Keratinocyte (primary cell): Measurements from ENCODE around the gene CACHD1. TPM values are rescaled to one million over a fixed set of nuclear protein-coding genes. Genes with fewer than 3 reads are reported as not detected.

Source experiments
- DNase-seq: peaks from one replicate; pipeline ENCODE4 v3.0.0-alpha.2; 2011; ENCODE audit warnings: low read depth, missing footprints, low spot score
- FAIRE-seq: peaks from 2 replicates; lab custom pipeline; 2011; peaks lifted over from hg19 to GRCh38; lab: Jason Lieb, UNC
- H2AFZ ChIP-seq: 2 replicates; pipeline ENCODE4 v1.6.0; 2012; ENCODE audit warnings: low read length, control low read depth, inconsistent platforms; ENCODE audit not compliant: control insufficient read depth
- H3K27ac ChIP-seq: 2 replicates; pipeline ENCODE4 v1.5.1; 2011; ENCODE audit warnings: low read length; ENCODE audit not compliant: control insufficient read depth, insufficient read depth
- H3K27me3 ChIP-seq: 3 replicates; pipeline ENCODE4 v1.6.0; 2011; ENCODE audit warnings: low read length; ENCODE audit not compliant: control insufficient read depth, insufficient read depth; ENCODE audit errors: extremely low read depth
- H3K36me3 ChIP-seq, 2 experiments: 2 replicates in 1 of 2; 3 replicates in 1 of 2; pipeline ENCODE4 v1.5.1; 2011; ENCODE audit warnings: low read length in 2 of 2, mild to moderate bottlenecking in 1 of 2; ENCODE audit not compliant: control insufficient read depth in 2 of 2, insufficient read depth in 2 of 2; ENCODE audit errors: extremely low read depth in 1 of 2
- H3K4me1 ChIP-seq: 3 replicates; pipeline ENCODE4 v1.5.1; 2011; ENCODE audit warnings: low read length; ENCODE audit not compliant: control insufficient read depth, insufficient read depth; ENCODE audit errors: extremely low read depth
- H3K4me2 ChIP-seq: 3 replicates; pipeline ENCODE4 v1.6.0; 2011; ENCODE audit warnings: low read depth, low read length; ENCODE audit not compliant: control insufficient read depth, insufficient read depth; ENCODE audit errors: extremely low read depth
- H3K4me3 ChIP-seq, 3 experiments: fragments of 200-600 bp in 1 of 3; sonication (generic) in 1 of 3; 2 replicates in 2 of 3; 3 replicates in 1 of 3; pipeline ENCODE4 v1.5.1; 2011 to 2016; ENCODE audit warnings: low read length in 3 of 3, mild to moderate bottlenecking in 3 of 3, control low read depth in 2 of 3, inconsistent platforms in 1 of 3, low read depth in 1 of 3, mixed read lengths in 1 of 3, mixed run types in 1 of 3, moderate library complexity in 1 of 3; ENCODE audit not compliant: control insufficient read depth in 2 of 3, insufficient read depth in 2 of 3; ENCODE audit errors: extremely low read depth in 1 of 3
- H3K79me2 ChIP-seq: 2 replicates; pipeline ENCODE4 v1.6.0; 2012; ENCODE audit warnings: low read length; ENCODE audit not compliant: control insufficient read depth, insufficient read depth
- H3K9ac ChIP-seq: 3 replicates; pipeline ENCODE4 v1.6.0; 2011; ENCODE audit warnings: low read length; ENCODE audit not compliant: control insufficient read depth, insufficient read depth; ENCODE audit errors: extremely low read depth
- H3K9me1 ChIP-seq: 3 replicates; pipeline ENCODE4 v1.6.0; 2011; ENCODE audit warnings: low read length; ENCODE audit not compliant: control insufficient read depth, insufficient read depth; ENCODE audit errors: extremely low read depth
- H3K9me3 ChIP-seq: 2 replicates; pipeline ENCODE4 v1.5.1; 2012; ENCODE audit warnings: low read depth, low read length; ENCODE audit not compliant: control insufficient read depth
- H4K20me1 ChIP-seq: 3 replicates; pipeline ENCODE4 v1.6.0; 2011; ENCODE audit warnings: low read length; ENCODE audit not compliant: control insufficient read depth, insufficient read depth; ENCODE audit errors: extremely low read depth
- CTCF ChIP-seq, 3 experiments: IDR thresholded peaks in 1 of 3; conservative IDR thresholded peaks in 1 of 3; optimal IDR thresholded peaks in 1 of 3; 2 replicates in 2 of 3; 3 replicates in 1 of 3; pipeline versions ENCODE3 to v1.5.1; 2011; ENCODE audit warnings: low read length in 3 of 3, mild to moderate bottlenecking in 3 of 3, moderate library complexity in 2 of 3, control low read depth in 1 of 3, inconsistent platforms in 1 of 3; ENCODE audit not compliant: insufficient read depth in 2 of 3; ENCODE audit errors: extremely low read depth in 1 of 3
- EZH2 ChIP-seq: IDR thresholded peaks from one replicate; pipeline ENCODE4 v1.6.1; 2012; ENCODE audit warnings: inconsistent platforms, mild to moderate bottlenecking, low read length, moderate library complexity
- dilution Hi-C: fragments of 300-500 bp; cut with MboI; formaldehyde crosslinking; loops from one replicate; pipeline ENCODE4 v1.7.0; 2020; ENCODE audit warnings: low sequenced_read_pairs; ENCODE audit not compliant: extremely low pct_ligation_motif_present
- polyA plus RNA-seq, 5 experiments: library from polyadenylated mRNA; depleted of rRNA in 3 of 5; stranded (reverse) in 3 of 5; stranded (forward) in 1 of 5; unstranded in 1 of 5; fragments of >200 nt; gene quantifications; 1 replicate in 1 of 5; 2 replicates in 3 of 5; 3 replicates in 1 of 5; pipeline versions ENCODE4 v1.2.1 to v1.2.3, GENCODE V29; 2011 to 2012; ENCODE audit warnings: missing spikeins in 2 of 5, low read depth in 1 of 5, low replicate concordance in 1 of 5

The CACHD1 gene
- polyA plus RNA-seq, 1 donor (not counting 4 experiments of a cell fraction or from before 2014, with no cell fraction given): 2.4 TPM

DNA sequence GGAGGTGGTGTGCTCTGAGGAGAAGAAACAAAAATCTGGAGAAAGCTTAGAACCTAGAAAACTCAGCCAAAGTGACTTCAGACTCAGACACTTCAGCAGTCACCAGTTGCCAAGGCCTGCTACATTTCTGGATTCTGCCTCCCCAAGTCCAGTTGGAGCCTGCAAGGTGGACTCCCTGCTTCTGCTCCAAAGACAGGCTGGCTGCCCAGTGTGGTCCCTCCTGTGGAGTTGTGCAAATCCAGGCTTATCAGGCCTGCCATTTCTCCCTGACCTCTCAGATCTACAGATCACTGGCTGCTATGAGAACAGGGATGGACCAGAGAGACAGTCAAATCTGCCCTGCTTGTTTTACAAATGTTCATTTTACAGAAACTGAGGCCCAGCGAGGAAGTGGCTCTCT lies 9.9 kb downstream of the CACHD1 start:
- H3K79me2 ChIP-seq: no peaks in the 10 kb centered on the region
- H3K4me2 ChIP-seq: no peak overlapping the region
- no peaks in the 10 kb centered on the region for H3K27me3 ChIP-seq
- H3K9ac ChIP-seq: no peak overlapping the region
- DNase-seq (no peak), FAIRE-seq (no peak)
- no peaks in the 10 kb centered on the region for H3K9me3 ChIP-seq
- no peak overlapping the region for H3K27ac ChIP-seq
- H3K36me3 ChIP-seq: no peaks in the 10 kb centered on the region
- H3K4me1 ChIP-seq: peaks cover 15% of the 10 kb centered on the region
- H3K4me3 ChIP-seq: no peak overlapping the region
- no peak overlapping the region for H2AFZ ChIP-seq
- no peak for TF ChIP-seq EZH2
- TF ChIP-seq CTCF (optimal IDR thresholded peaks at IDR 0.05 in 1 of 3, IDR thresholded peaks at IDR 0.05 in 1 of 3, conservative IDR thresholded peaks at IDR 0.05 in 1 of 3; ENCODE audit: extremely low read depth in 1 of 3, insufficient read depth in 2 of 3, low read length in 3 of 3): no peak
- no peaks in the 10 kb centered on the region for H4K20me1 ChIP-seq
- dilution Hi-C loops: no loop called here
- no peaks in the 10 kb centered on the region for H3K9me1 ChIP-seq

- no peaks in the 10 kb centered on the region for H3K27me3 ChIP-seq
- H3K4me1 ChIP-seq: peaks cover 9% of the 10 kb centered on the region
- no peak overlapping the region for H3K4me2 ChIP-seq
- no peak overlapping the region for H3K27ac ChIP-seq
- dilution Hi-C loops: no loop called here
- FAIRE-seq (peak; percentile 56), DNase-seq (no peak)
- H3K36me3 ChIP-seq: no peaks in the 10 kb centered on the region
- H3K9me1 ChIP-seq: no peaks in the 10 kb centered on the region
- no peaks in the 10 kb centered on the region for H3K79me2 ChIP-seq
- no peak overlapping the region for H3K9ac ChIP-seq
- H3K4me3 ChIP-seq: no peak overlapping the region
- no peaks in the 10 kb centered on the region for H3K9me3 ChIP-seq
- H4K20me1 ChIP-seq: no peaks in the 10 kb centered on the region
- TF ChIP-seq CTCF (optimal IDR thresholded peaks at IDR 0.05 in 1 of 3, IDR thresholded peaks at IDR 0.05 in 1 of 3, conservative IDR thresholded peaks at IDR 0.05 in 1 of 3; ENCODE audit: extremely low read depth in 1 of 3, insufficient read depth in 2 of 3, low read length in 3 of 3) (no peak), EZH2 (no peak)
- no peak overlapping the region for H2AFZ ChIP-seq
These were observed 11.3 kb downstream of the CACHD1 start for GRCh38 chr1:64480999-64481772.
